Amygdala (tissue), 56 donors: ENCODE measurements around the gene DRAXIN.

Experiments
- DNase-seq, 56 donors: peaks; one replicate each; lab custom pipeline; 2025; lab: John Stamatoyannopoulos, UW

DRAXIN gene

DNA sequence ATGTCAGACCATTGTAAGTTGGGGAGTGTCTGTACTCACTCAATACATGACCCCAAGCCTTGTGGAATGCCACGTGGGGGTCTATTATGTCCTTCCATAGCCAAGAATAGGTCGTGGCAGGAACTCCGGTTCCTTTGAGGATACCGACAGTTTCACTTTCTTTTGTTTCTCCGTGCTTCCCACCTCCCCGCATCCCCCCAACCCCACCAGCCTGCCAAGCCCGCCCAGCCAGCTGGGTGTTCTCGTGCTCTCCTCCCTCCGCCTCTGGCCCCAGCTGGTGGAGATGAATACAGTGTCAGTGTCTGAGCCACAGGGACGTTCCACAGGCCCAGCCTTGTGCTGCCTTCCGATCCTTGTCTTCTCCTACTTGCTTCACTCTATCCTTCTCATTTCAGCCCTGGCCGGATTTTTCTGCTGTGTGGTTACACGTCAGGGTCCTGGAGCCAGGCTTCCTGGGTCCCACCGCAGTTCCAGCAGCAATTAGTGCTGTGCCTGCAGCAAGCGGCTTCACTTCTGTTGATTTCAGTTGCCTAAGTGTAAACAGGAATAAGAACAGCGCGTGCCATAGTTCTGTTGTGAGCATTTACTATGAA, 40.3 kb downstream of the DRAXIN start:
- DNase-seq, result peak; percentile 30 to 91 (median 76)

GRCh38 chr1:11733306-11733705, 41.8 kb downstream of the DRAXIN start:
- DNase-seq, result no peak

DNA sequence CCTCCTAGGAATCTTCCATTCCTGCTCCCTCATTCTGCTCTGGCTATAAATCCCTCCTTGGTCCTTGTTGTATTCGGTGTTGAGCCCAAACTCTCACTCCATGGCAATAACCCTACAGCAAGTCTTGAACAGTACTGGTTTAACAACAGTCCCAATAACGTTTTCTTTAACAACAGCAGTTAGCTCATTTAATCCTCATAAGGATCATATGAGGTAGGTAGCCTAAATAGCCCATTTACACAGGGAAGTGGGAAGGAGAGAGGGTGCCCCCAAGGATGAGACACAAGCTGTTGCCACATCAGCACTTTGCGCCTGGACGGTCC, 44.0 kb downstream of the DRAXIN start:
- no peak for DNase-seq

DNA sequence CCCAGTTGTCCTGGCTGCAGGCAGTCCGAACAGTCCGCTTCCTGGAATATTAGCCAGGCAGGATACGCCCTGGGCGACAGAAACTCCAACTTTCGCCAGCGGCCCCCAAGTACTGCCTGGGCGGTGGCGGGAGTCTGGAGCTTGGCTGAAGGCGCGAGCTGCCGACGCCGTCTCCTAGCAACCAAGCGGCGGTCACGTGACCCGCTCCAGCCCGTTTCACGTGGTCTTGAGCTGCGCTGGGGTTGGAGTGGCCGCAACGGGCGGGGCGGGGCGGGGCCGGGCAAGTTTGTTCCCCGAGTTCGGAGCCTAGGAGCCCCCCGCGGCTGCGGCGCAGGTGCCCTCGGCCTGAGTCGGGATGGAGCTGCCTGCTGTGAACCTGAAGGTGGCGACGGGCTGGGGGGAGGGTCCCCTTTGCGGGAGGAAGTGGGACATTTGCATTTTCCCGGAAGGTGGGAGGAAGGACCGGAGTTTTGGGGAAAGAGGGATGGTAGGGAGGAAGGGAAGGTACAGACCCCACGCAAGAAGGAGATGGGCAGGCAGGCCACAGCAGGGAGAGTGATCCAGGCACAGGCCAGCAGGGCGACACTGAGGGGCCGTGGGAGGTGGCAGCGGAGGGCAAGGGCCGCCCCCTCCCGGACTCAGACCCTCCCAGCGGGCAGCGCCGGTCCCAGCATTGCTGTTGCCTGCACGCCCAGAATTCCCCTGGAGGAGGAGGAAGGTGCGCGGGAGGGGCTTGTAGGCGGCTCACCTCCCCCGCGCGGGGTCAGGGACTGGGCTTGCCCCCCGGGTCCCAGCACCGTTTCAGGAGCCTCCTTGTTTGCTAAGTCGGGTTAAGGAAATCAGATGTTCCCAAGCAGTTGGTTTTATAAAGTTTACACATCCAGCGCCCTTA, 44.6 kb downstream of the DRAXIN start, which contains the start of gene AGTRAP:
TSS of gene AGTRAP (plus strand) at position 283 of the 892 bp plus-strand sequence. CDS start at position 356, 73 bp downstream.
- peak; percentile 72 to 98 (median 90) for DNase-seq

- peak in 11 of 56 donors; percentile 11 to 41 (median 29) for DNase-seq
Measured at GRCh38 chr1:11736746-11737639, 45.5 kb downstream of the DRAXIN start.

GRCh38 chr1:11738096-11738495, 46.6 kb downstream of the DRAXIN start:
- DNase-seq, result no peak

- DNase-seq, result no peak
Measured at GRCh38 chr1:11738783-11739182, 47.3 kb downstream of the DRAXIN start.

DNA sequence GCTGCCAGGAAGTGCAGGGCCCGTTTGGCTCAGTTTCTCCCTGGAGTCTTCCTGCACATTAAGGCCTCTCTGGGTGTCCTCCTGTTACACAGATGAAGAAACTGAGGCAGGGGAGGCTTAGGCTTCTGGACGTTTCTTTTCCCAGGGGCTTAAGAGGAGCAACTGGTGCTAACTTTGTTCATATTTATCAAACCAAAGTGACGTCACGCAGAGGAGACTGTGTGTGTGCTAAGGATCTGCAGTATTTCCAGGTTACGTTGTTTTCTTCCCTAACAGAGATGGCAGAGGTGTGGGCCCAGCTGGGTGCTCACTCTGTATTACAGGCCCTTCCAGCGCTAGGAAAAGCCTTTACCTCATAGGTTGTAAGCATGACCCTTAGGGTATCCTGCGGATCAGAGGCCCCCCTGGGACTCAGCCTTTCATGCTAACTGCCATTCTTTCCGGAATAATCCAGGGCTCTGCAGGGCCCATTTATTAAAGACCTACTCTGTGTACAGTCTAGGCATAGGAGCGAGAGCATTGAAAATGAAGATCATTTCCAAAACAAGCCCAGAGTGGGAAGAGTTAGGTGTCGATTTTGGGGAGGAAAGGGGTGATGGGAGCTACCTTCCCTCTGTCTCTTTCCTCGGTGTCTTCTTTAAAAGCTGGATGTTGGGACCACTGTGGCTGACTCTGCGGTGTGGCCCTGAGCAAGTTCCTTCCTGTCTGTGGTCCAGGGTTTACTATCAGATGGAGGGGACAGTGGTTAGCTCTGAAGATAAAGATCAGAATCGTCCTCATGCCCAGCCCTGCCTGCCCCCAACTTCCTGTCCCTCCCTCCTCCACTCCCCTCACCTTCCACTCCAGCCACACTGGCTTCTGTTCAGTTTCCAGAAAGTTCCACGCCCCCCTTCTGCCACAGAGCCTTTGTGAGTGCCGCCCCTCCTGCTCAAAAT, 49.0 kb downstream of the DRAXIN start:
- DNase-seq, result no peak

GRCh38 chr1:11741482-11741881, 50.0 kb downstream of the DRAXIN start:
- no peak for DNase-seq

- DNase-seq, result no peak
Measured at GRCh38 chr1:11741919-11742558, 50.5 kb downstream of the DRAXIN start.

DNA sequence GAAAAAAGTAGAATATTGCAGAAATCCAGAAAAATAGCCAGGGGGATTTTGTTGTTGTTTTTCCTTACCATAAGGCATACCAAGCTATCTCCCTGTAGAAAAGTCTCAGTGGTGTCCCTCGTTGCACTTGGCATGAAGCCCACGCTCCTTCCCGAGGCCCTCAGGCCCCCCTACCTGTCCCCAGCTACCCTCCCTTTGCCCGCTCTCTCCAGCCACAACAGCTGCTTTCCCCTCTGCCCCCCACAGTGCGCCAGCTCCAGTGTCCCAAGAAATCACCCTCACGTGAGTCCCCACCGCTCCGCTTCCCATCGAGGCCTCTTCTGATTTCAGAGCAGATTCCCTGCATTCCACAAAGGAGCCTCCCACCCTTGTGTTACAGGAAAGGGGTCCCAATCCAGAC, 52.8 kb downstream of the DRAXIN start:
- no peak for DNase-seq

DNA sequence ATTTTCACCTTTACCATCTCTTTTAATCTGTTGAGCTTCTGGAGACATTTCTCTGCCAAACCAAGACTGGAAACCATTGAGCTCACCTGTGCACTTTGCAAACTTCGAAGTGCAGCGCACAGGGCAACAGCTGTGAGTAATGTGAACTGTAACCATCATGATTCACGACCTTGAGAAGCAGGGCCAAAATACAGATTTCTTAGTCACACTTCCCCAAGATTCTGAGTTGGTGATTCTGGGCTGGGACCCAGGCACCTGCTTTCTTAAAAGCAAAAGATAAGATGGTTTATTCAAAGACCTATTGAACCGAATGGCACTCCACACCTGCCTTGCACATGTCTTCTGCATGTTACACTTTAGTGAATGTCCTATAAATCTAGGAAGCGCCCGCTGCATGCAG, 54.6 kb downstream of the DRAXIN start:
- no peak for DNase-seq

DNA sequence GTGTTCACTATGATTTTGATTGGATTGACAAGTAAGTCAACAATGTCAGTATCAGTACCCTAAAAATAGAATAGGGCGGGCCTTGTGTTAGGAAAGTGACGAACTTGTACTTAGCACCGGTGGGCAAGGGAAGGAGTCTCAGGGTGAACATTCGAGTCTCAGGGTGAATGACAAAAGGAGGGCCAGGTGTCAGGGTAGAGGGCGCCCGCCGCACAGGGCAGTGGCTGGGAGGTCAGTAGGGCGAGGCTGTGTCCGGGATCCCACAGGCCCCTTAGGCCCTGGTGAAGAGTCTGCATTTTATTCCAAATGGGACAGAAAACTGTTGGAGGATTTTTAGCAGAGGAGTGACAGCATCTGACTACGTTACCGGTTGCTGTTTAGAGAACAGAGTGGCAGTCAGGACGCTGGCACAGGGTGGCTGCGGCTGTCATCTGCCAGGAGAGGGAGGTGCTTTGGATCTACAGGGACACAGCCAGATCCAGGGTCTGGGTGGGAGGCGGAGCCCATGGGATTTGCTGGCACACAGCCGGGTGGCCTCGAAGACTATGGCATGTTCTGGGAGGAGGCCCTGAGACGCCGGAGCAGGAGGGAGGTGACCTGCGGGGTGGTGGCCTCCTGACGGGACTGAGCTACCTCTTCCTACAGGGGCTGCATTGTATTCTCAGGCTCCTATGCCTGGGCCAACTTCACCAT, 55.4 kb downstream of the DRAXIN start:
- DNase-seq, result no peak

- DNase-seq, result no peak
Measured at GRCh38 chr1:11748294-11749202, 57.0 kb downstream of the DRAXIN start.

DNA sequence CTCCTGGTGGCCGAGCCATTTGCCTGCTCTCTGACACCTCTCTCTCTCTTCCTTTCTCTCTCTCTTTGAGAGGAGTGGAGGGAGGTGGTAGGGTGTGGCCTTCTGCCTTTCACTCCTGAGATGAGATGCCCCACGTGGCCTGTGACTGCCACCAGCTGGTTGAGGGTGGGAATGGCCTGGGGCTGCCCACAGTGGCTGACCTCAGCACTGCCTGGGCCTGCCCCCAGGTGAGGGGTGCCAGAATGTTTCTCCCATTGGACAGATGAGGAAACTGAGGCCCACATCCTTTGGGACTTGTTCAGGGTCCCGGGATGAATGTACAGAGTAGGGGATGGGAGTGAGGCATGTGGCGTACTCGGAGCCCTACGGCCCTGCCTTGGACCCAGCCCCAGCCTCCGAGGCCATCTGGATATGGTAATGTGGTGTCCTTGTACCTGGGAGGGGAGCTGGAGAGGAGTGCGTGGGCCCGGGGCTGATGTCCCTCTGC, 57.7 kb downstream of the DRAXIN start:
- peak in 9 of 56 donors; percentile 5 to 49 (median 20) for DNase-seq

GRCh38 chr1:11749996-11750395, 58.5 kb downstream of the DRAXIN start:
- no peak for DNase-seq

DNA sequence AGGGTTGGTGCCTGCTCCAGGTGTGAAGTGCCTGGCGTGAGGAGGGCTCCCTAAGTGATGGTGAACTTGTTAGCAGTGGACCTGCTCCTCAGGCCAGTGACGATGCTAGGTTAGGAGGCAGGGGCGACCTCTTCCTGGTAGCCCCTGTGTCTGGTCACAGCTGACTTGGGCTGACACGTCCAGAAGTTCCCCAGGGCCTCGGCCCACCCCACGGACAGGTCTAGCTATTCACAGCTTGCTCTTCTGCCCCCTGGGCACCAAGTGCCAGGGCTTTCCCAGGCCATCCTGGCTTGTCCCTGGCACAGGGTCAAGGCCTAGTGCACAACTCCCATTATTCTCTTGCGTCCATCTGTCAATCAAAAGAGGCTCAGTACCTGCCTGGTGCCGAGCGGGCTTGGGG, 59.6 kb downstream of the DRAXIN start:
- no peak for DNase-seq
